Ishikawa (cell line): Measurements from ENCODE around the gene ZNHIT1.

Source experiments
- CEBPB ChIP-seq: IDR thresholded peaks from 2 replicates; pipeline ENCODE4 v1.6.1; 2012
- EP300 ChIP-seq: IDR thresholded peaks from 2 replicates; pipeline ENCODE4 v1.6.1; 2012; ENCODE audit warnings: borderline replicate concordance
- RAD21 ChIP-seq: IDR thresholded peaks from 2 replicates; pipeline ENCODE4 v1.6.1; 2012; ENCODE audit warnings: low read depth

DNA sequence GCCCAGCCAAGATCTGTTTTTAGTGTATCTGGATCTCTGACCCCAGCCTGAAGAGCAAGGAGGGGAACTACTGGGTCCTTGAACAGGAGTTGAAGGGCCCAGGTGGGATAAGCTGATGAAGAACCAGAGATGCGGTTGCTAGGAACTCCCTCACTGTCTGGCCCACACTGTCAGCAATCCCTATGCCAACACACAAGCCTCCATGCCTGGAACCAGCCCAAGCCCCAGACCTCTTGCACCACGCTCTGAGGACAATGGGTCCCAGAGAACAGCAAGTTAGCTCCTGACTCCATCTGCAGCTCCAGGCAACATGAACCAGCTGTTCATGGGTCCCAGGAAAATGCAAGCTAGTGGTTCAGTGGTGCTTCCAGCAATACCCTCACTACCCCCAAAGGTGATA is 40.3 kb upstream of the ZNHIT1 start:
- no peak for TF ChIP-seq EP300
- no peak for TF ChIP-seq RAD21
- no peak for TF ChIP-seq CEBPB
